ENCODE data around the gene IQUB. TPM values are rescaled to one million over a fixed set of nuclear protein-coding genes. Genes with fewer than 3 reads are reported as not detected.
"Not testable (repeated sequence)": the region's sequence is repeated elsewhere in the genome, so short reads cannot be mapped to it uniquely, and the experiment has no call there.

Gene IQUB
- total RNA-seq, 1 experiment from 2014 or later, result 0.77 TPM

- Mint-ChIP-seq H3K4me1 (no peaks in the 10 kb centered on the region), H3K27ac (no peak overlapping the region), H3K36me3 (no peaks in the 10 kb centered on the region), H3K9me3 (no peaks in the 10 kb centered on the region), H3K27me3 (ENCODE audit: low read depth) (no peaks in the 10 kb centered on the region), H3K4me3 (no peak overlapping the region)
- DNase-seq (ENCODE audit: low spot score) (no peak), ATAC-seq (no peak)
- TF ChIP-seq NR2C2 (CRISPR knock-in tag; IDR thresholded peaks at IDR 0.05), result no peak
- TF ChIP-seq ZNF396 (CRISPR knock-in tag; IDR thresholded peaks at IDR 0.05; ENCODE audit: borderline replicate concordance), result no peak
- ChIA-PET POLR2A (no interaction called here), CTCF (interaction anchor here (0.9 kb wide), 1 partner anchor 11 kb away, joined by 3 read pairs; no protein-coding TSS in a partner anchor)
Measured at GRCh38 chr7:123484199-123484598, 50.2 kb downstream of the IQUB start.

- Mint-ChIP-seq H3K36me3 (peaks cover 3% of the 10 kb centered on the region; the same call in 1 of the 2 replicates), H3K27me3 (ENCODE audit: low read depth) (no peaks in the 10 kb centered on the region), H3K9me3 (peaks cover 22% of the 10 kb centered on the region), H3K4me3 (no peak overlapping the region), H3K4me1 (no peaks in the 10 kb centered on the region), H3K27ac (no peak overlapping the region)
- ChIA-PET POLR2A (no interaction called here), CTCF (interaction anchor here (1.1 to 1.2 kb wide), 2 partner anchors 14 to 38 kb away, joined by 3 to 4 read pairs; no protein-coding TSS in a partner anchor)
- TF ChIP-seq ZNF416 (CRISPR knock-in tag; IDR thresholded peaks at IDR 0.05) (no peak), JAZF1 (CRISPR knock-in tag; IDR thresholded peaks at IDR 0.05) (no peak), ELF4 (CRISPR knock-in tag; IDR thresholded peaks at IDR 0.05; ENCODE audit: low read depth) (no peak), ZNF671 (CRISPR knock-in tag; IDR thresholded peaks at IDR 0.05) (no peak), NFATC4 (CRISPR knock-in tag; IDR thresholded peaks at IDR 0.05) (no peak), ZBTB21 (CRISPR knock-in tag; IDR thresholded peaks at IDR 0.05; ENCODE audit: borderline replicate concordance) (no peak), NR1H2 (CRISPR knock-in tag; IDR thresholded peaks at IDR 0.05) (no peak), SP1 (CRISPR knock-in tag; conservative IDR thresholded peaks at IDR 0.05) (no peak), ATF1 (CRISPR knock-in tag; IDR thresholded peaks at IDR 0.05) (no peak), ETV6 (CRISPR knock-in tag; IDR thresholded peaks at IDR 0.05) (no peak), NFYB (CRISPR knock-in tag; conservative IDR thresholded peaks at IDR 0.05; ENCODE audit: low read depth) (no peak), GABPB1 (CRISPR knock-in tag; IDR thresholded peaks at IDR 0.05) (no peak), MYBL2 (CRISPR knock-in tag; IDR thresholded peaks at IDR 0.05) (no peak), FOXP4 (CRISPR knock-in tag; IDR thresholded peaks at IDR 0.05) (no peak), ESRRA (CRISPR knock-in tag; IDR thresholded peaks at IDR 0.05; ENCODE audit: borderline replicate concordance) (no peak), CBFB (CRISPR knock-in tag; IDR thresholded peaks at IDR 0.05; ENCODE audit: low read depth) (no peak), AFF4 (CRISPR knock-in tag; IDR thresholded peaks at IDR 0.05; ENCODE audit: borderline replicate concordance) (no peak), TP53 (CRISPR knock-in tag; IDR thresholded peaks at IDR 0.05) (no peak), ZNF512 (CRISPR knock-in tag; IDR thresholded peaks at IDR 0.05; ENCODE audit: borderline replicate concordance) (no peak)
- DNase-seq (ENCODE audit: low spot score) (no peak), ATAC-seq (no peak)
Measured at GRCh38 chr7:123480107-123480506, 54.3 kb downstream of the IQUB start.

GRCh38 chr7:123478056-123478455 lies 56.3 kb downstream of the IQUB start:
- H3K27me3 Mint-ChIP-seq (ENCODE audit: low read depth); DNase-seq (ENCODE audit: low spot score); H3K4me1 Mint-ChIP-seq; H3K4me3 Mint-ChIP-seq; POLR2A ChIA-PET; H3K36me3 Mint-ChIP-seq; H3K27ac Mint-ChIP-seq; ATAC-seq; CTCF ChIA-PET: not testable (repeated sequence)
- peaks cover 22% of the 10 kb centered on the region for H3K9me3 Mint-ChIP-seq
